Hematopoietic multipotent progenitor cell treated with erythropoietin and hydrocortisone succinate and interleukin-3 and kit ligand, for 15 days (in vitro differentiated cells): ENCODE data around the gene KRT8.
"Not testable (repeated sequence)": the region's sequence is repeated elsewhere in the genome, so short reads cannot be mapped to it uniquely, and the experiment has no call there.

Experiments used
- DNase-seq: peaks from one replicate; pipeline ENCODE4 v3.0.0-alpha.2; 2015; ENCODE audit warnings: low spot score

Gene KRT8

DNA sequence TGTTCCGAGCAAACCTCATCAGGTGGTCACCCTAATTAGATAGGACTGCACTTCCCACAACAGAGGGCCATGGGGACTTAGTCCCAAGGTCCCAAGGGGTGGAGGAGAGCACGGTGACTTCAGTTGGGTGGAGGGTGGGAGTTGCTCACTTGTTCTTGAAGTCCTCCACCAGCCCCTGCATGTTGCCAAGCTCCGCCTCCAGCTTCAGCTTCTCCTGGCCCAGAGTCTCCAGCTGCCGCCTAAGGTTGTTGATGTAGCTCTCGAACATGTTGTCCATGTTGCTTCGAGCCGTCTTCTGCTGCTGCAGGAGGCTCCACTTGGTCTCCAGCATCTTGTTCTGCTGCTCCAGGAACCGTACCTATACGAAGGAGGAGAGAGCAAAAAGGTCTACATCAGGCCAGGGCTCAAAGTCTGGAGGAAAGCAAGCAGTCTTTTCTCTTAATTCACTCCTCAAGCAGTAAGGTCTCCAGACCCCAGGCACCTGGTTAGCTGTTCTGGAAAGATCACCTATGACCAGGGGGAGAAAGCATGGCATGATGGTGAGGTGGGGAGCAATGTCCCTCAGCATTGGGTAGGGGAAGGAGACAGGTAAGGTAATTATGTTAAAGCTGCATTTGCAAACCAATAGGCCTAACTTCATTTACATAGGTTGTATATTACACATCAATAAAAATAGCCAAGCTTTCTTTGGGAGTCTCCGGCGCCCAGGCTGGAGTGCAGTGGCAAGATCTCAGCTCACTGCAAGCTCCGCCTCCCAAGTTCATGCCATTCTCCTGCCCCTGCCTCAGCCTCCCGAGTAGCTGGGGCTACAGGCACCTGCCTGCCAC lies 2.9 kb downstream of the KRT8 start:
- no peak for DNase-seq

DNA sequence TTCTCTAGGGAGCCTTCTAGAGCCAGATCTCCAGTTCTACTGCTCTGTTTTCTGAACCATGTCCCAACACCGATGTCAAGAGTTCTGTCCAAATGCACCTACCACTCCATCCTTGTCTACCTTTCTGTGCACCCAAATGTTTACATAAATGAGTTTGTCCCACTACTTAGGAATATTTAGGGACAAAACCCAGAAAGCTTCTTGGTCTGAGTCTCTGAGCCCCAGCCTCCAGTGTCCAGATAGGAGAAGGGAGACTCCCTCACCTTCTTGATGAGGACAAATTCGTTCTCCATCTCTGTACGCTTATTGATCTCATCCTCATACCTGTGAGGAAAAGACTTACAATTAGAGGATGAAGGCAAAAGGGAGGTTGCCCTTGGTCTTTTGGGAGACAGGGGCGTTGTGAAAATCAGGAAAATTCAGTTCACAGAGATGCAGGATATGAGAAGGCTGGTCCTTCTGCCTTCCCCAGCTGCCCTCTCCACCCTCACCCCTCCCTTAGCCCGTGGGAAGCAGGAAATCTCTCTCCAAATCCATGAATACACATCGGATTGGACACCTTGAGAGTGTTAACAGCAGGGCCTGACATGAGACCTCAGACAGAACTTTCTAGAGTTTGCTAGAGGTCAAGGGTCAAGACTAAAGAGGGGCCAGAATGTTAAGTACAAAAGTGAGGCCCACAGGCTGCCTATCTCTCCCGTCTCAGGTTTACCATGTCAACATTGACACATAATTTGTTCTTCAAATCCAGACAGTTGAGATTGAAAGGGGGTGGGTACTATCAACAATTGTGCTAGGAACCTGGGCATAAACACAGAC lies 3.8 kb downstream of the KRT8 start:
- no peak for DNase-seq

DNA sequence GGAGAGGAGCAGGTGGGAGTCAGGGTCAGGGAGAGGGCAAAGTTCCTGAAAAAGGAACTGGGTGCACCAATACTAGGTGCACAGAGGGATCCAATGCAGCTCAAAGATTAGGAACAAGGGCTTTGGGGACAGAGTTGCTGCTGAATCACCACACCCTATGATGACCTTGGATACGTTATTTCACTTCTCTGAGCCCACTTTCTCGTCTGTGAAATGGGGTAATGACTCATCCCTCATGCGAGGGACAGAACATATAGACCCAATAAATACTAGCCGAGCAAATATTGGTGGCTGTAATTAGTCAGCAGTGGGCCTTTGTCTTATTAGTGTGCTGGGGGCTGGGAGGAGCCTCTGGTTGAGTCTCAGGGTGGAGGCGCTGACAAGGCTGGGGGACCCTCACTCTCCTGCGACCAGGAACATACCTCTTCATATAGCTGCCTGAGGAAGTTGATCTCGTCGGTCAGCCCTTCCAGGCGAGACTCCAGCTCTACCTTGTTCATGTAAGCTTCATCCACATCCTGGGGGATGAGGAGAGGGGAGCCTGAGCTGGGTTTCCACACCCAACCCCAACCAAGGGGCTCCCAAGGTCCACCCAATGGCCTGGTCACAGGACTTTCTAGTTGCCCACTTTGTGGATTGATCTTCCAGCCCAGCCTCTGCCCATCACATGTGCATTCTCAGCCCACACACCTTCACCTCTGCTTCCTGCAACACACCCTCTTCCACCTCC lies 4.5 kb downstream of the KRT8 start:
- DNase-seq = no peak

DNA sequence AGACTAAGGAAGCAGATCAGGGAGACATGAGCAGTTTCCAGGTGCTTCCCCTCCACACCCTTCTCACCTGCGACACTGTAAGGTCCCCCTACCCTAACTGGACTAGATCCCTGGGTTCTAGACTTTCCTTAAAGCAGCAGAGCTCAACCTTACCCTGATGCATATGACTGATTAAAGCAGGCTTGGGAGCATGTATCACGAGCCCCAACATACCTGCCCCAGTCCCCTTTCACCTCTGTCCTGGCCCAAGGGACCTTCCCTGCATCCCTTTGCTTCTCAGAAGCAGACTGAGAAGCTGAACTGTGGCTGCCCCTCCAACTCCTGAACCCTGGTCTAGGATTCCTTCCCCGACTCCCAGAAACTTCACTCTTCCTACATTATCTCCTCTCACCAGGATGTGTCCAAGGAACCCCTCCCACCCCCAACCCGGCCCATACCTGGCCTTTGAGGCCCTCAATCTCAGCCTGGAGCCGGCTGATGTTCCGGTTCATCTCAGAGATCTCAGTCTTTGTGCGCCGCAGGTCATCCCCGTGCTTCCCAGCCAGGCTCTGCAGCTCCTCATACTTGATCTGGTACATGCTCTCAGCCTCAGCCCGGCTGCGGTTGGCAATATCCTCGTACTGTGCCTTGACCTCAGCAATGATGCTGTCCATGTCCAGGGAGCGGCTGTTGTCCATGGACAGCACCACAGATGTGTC lies 5.4 kb downstream of the KRT8 start:
- no peak for DNase-seq

DNA sequence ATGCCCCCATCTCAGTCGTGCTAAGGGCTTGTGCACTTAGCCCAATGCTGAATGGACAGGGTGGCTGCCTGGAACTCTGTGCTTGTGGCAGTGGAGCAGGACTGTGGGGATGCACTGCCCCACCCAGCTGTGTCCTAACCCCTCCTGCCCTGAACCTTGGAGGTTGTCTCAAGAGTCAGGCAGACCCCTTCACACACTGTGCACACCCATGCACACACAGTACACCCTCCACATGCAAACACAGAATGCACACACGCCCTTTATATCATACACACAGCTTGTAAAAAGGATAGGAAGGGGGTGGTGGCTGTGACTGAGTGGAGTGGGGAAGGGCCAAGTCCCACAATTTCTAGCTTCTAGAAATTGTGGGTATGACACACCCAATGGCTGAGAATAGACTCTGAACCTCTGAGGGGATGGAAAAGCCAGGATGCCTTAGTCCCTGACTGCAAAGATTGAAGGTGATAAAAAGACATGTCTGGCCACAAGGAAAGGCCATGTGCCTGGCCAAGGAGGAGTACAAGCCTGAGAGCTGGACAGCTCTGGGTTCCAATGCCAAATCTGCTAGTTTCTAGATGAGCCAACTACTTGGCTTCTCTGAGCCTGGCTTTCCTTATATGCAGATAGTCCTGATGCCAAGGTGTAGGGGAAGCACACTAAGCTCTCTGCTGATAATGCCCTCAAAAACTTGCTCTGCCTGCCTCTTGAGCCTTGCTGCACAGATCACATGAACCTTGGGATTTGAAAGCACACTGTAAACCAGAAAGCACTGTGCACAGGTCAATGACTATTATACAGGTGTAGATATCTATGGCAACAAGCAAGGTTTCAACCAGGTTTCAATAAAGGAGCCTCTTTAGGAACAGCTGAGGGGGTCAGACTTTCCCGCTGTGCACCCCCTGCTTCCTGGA lies 8.4 kb downstream of the KRT8 start:
- no peak for DNase-seq

DNA sequence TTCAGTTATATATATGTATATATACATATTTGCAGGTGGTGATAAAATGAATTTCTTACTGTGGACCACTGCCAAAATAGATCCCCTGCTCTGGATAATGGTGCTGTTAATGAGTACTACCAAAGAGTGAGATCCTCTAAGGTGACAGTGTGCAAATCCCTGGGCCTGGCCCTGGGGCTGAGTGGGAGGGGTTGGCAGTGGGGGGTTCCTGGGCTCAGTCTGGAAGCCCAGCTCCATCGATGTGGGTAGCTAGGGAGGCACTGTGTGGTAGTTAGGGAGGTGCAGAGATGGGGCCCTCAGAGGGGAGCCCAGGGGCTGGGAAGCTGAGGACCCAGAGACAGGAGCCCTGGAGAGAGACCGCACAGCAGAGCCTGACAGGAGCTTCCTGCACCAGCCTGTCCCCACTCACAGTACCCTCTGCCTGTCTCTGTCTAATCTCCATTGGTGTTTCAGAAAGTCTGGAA lies 9.1 kb downstream of the KRT8 start:
- no peak for DNase-seq

DNA sequence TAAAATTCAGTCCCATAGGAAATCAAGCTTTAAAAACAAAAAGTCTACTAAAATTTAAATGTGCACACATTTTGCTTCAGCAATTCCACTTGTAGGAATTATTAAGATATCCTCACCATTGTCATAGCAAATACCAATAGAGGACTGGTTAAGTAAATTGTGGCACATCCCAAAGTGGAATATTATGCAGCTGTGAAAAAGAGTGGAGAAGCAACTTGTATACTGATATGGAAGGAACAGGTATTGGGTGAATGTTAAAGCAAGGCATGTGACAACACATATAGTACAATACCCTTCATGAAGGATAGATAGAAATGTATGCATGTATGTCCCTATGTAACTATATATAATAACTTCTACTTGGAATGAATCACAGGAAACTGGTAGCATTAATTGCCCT lies 11.9 kb downstream of the KRT8 start:
- DNase-seq = no peak

DNA sequence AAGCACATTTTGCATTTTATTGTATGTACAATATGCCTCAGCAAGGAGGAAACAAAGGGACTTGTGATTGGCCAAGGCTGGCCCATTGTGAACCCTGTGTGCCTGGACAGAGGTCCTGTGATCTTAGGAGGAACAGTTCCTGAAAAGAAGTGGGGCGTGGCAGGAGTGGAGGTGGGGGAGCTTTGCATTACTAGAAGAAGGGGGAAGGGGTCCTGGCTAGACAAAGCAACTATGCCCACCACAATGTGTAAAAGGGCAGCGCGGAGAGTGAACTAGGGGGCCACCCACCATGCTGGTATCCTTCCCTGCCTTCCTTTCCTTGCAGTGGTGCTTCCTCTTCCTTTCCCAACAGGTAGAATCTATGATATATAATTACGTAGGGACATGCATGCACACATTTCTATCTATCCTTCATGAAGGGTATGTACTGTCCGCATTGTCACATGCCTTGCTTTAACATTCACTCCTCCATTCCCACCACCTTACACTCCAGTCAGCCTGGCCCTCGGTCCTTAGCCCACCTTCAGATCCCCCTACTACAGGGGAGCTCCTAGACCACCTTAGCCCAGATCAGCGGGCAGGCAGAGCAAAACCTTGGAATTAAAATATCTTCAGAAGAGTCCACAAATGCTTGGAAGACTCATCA lies 12.5 kb downstream of the KRT8 start:
- DNase-seq = no peak

DNA sequence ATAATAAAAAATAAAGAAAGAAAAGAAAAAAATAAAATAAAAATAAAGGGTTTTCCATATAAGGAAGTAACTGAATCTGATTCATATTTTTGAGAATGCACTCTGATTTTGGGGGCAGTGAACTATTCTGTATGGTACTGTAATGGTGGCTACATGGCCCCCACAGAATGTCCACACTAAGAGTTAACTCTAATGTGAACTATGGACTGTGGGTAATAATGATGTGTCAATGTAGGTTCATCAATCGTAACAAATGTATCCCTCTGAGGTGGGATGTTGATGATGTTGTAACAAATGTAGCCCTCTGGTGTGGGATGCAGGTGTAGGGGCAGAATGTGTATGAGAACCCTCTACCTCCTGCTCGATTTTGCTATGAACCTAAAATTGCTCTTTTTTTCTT lies 13.8 kb downstream of the KRT8 start:
- no peak for DNase-seq

DNA sequence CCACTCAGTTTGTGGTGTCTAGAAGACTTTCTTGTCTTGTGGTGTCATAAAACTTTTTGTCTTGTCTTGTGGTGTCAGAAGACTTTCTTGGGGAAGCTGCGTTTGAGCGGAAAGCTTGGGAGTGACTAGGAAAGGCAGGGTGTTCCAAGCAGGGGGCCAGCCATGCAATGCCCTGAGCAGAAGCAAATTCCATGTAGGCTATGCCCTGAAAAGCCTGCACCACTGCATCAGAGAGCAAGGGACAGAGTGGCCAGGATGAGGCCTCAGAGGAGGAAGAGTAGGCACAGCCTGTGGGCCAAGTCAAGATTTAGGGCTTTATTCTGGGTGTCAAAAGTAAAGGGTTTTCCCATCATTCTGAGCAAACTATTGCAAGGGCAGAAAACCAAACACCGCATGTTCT lies 14.5 kb downstream of the KRT8 start:
- no peak for DNase-seq

DNA sequence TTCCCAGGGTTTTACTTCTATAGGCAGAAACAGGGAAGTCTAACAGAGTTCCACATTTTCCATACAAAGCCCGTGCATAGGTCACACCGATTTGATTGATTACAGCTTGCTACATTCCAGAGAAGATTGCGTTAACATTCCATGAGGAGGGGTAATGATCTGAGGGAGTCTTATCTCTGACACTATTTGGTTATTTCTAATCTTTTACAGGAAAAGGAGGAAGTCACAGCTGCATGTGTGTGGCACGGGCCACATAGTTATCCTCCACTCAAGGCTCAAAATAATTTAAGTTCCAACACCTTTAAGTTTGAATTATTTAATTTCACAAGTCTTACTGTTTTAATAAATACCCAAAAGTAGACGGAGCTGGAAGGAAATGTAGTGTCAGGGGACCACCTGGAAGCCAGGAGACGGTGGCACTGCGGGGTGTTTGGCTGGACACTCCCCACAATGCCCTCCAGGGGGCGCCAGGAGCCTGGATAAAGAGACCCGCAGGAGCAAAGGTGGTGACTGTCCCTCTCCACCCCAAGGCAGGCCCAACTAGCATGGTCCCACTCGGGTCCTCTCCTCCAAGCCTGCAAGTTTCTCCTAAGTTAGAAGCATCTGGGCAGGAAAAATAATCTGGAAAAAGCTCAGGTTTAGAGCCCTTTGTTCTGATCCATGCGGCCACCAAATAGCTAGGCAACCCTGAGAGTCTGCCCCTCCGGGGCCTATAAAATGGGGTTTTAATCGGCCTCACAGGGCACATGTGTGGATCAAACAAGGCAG lies 20.2 kb downstream of the KRT8 start:
- peak; percentile 73 for DNase-seq

DNA sequence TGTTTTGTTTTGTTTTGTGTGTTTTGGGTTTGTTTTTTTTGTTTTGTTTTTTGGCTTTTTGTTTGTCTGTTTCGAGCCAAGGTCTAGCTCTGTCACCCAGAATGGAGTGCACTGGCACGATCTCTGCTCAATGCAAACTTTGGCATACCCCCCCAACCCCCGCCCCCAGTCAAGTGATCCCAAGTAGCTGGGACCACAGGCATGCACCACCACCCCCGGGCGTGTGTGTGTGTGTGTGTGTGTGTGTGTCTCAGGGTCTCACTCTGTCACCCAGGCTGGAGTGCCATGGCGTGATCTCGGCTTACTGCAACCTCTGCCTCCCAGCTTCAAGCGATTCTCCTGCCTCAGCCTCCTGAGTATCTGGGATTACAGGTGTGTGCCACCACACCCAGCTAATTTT lies 24.4 kb downstream of the KRT8 start:
- DNase-seq = not testable (repeated sequence)

DNA sequence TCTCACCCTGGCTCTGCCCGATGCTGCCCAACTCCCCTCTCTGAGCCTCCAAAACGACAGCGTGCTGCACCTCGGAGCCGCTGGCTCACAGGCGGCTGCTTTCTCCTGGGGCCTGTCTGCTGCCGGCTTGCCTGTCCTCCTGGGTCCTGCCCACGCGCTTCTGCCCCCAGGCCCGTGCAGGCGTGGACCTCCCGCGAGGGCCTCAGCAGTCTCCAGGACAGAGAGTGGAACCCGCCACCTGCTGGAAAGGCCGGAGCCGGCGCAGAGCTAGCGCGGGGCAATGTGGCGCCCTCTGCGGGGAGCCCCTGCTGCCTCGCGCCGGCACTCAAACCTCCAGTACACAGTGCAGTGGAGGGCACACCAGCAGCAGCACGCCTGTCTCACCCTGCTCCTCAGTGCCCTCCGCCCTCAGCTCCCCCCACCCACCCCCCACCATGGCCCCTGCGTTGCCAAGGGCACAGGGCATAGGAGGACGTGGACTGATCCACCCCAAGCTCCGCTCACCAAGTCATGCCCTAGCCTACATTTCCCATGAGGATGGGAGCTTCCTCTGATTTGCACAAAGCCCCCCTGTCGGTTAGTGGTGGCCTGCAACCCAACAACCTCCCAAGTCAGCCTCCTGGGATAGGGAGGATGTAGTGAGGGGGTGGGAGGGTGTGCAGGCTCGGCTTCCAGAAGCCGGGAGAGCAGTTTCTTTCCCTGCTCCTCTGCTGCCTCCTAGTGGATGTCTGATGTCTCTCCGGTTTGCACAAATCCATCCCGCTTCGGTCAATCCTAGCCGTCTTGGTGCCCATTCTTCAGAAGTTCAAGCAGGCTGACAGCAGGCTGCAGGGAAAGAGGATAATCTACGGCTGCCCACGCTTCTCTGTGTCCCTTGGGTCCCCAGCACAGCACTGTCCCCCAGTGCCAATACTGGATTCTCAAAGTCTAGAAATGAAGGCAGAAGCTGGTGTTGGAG lies 25.2 kb downstream of the KRT8 start:
- DNase-seq = peak; percentile 82

DNA sequence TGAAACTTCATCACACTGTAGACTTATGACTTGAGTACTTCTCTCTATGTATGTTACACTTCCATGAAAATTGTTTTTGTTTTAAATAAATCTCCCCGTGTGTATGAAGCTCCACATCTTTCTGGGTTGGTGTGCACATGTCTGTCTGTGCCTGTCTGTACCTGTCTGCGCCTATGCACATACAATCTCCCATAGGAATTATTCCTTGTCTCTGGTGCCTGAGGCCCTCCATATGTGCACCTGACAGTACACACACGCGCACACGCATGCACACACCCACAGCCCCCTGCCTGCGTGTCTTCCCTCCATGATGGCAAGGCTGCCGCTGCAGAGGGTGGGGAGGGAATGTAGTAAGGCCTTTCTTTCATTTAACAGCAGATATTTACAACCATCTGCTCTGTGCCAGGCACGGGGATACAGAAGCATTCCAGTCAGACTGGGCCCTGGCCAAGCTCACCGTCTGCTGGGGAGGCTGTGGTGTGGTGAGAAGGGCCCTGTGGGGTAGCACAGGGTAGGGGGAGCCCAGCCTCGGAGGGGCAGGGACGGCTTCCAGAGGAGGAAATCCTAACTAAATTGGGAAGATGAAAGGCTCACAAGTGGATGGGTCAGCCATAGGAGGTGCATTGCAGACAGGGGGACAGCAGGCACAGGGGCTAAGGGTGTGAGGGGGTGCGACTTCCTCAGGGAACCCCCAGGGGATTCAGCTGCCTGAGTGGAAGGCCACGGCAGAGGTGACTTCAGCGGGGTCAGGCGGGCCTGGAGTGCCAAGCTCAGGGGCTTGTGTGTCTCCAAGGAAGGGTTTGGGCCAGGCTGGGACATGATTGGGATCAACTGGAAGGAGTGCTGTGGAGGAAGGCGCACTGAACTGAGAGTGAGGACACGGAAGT lies 26.1 kb downstream of the KRT8 start:
- DNase-seq = no peak

DNA sequence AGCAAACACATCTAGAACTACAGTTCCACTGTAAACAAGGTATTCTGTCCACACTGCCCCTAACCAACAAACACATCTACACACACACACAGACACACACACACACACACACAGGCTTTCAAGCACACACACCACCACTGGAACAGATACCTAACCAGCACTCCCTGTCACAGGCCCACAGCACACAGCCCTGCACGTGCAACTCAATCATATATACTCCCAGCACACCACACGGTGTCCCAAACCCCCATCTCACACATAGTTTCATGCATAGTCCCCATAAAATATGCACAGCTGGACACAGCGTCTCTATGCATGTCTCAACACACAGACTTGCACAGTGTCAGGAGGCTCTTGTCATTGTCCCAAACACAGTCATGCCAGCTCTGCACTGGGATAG lies 27.6 kb downstream of the KRT8 start:
- no peak for DNase-seq

DNA sequence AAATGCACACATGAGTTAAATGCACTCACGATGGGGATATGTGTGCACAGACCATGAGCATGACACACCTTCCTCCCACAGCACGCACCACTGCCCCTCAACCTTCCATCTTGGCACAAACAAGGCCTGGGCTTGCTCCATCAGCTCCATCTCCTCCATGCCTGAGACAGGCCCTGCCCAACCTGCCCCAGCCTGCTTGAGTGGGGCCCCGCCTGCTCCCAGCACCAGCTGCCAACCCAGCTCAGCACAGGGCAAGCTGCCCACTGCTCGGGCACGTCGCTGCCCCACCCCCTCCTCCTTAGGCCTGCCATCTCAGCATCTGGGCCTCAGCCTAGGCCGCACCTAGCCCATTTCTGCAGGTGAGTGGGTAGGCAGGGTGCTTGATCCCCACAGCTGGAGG lies 28.5 kb downstream of the KRT8 start:
- DNase-seq = peak; percentile 40
